HepG2 (cell line): ENCODE results near the gene CA9. TPM values are rescaled to one million over a fixed set of nuclear protein-coding genes. Genes with fewer than 3 reads are reported as not detected.
A peak's percentile ranks its signal among the peaks of the same experiment; 100 is the strongest.

Experiments
- CREM ChIP-seq, 2 experiments: sonication (generic) in 1 of 2; formaldehyde crosslinking in 1 of 2; IDR thresholded peaks; 2 replicates each; pipeline versions ENCODE4 v1.4.0 to v1.6.1; 2016 to 2020; ENCODE audit warnings: antibody characterized with exemption in 1 of 2, mild to moderate bottlenecking in 1 of 2, missing genetic modification reagents in 1 of 2
- GABPA ChIP-seq, 2 experiments: IDR thresholded peaks; 2 replicates each; pipeline ENCODE4 v1.6.1; 2011 to 2016; ENCODE audit warnings: low read depth in 2 of 2, low read length in 1 of 2, missing biosample characterization in 1 of 2, missing genetic modification characterization in 1 of 2
- HMGXB3 ChIP-seq: sonication (generic); formaldehyde crosslinking; IDR thresholded peaks from 2 replicates; pipeline ENCODE4 v1.4.0; 2020; ENCODE audit warnings: missing genetic modification reagents, borderline replicate concordance
- HNF4G ChIP-seq, 2 experiments: sonication (generic) in 1 of 2; formaldehyde crosslinking in 1 of 2; IDR thresholded peaks; 2 replicates each; pipeline versions ENCODE4 v1.4.0 to v1.6.1; 2011 to 2020; ENCODE audit warnings: borderline replicate concordance in 2 of 2, low read depth in 2 of 2, mild to moderate bottlenecking in 2 of 2, low read length in 1 of 2, missing genetic modification reagents in 1 of 2, moderate library complexity in 1 of 2
- PHF21A ChIP-seq: sonication (generic); formaldehyde crosslinking; IDR thresholded peaks from 2 replicates; pipeline ENCODE4 v1.5.0; 2020; ENCODE audit warnings: mild to moderate bottlenecking, missing genetic modification reagents
- SALL1 ChIP-seq: sonication (generic); formaldehyde crosslinking; IDR thresholded peaks from 2 replicates; pipeline ENCODE4 v1.8.0; 2022; ENCODE audit warnings: mild to moderate bottlenecking, missing genetic modification reagents
- SIX1 ChIP-seq: sonication (generic); formaldehyde crosslinking; IDR thresholded peaks from 2 replicates; pipeline ENCODE4 v1.4.0; 2020; ENCODE audit warnings: missing genetic modification reagents, borderline replicate concordance
- TRAFD1 ChIP-seq: sonication (generic); formaldehyde crosslinking; IDR thresholded peaks from 2 replicates; pipeline ENCODE4 v1.5.1; 2020; ENCODE audit warnings: missing genetic modification reagents, mild to moderate bottlenecking, borderline replicate concordance
- ZFP82 ChIP-seq: sonication (generic); formaldehyde crosslinking; IDR thresholded peaks from 2 replicates; pipeline ENCODE4 v1.5.1; 2020; ENCODE audit warnings: mild to moderate bottlenecking, missing genetic modification reagents, borderline replicate concordance
- ZNF12 ChIP-seq: sonication (generic); formaldehyde crosslinking; IDR thresholded peaks from 2 replicates; pipeline ENCODE4 v1.5.0; 2020; ENCODE audit warnings: missing genetic modification reagents
- ZNF510 ChIP-seq: sonication (generic); formaldehyde crosslinking; IDR thresholded peaks from 2 replicates; pipeline ENCODE4 v1.4.0; 2020; ENCODE audit warnings: low read depth, mild to moderate bottlenecking, missing genetic modification reagents
- ZNF513 ChIP-seq: sonication (generic); formaldehyde crosslinking; conservative IDR thresholded peaks from 2 replicates; pipeline ENCODE4 v1.5.0; 2020; ENCODE audit warnings: missing genetic modification reagents
- ZNF558 ChIP-seq: sonication (generic); formaldehyde crosslinking; IDR thresholded peaks from 2 replicates; pipeline ENCODE4 v1.9.0; 2022; ENCODE audit warnings: mild to moderate bottlenecking, missing genetic modification reagents, borderline replicate concordance
- ZNF639 ChIP-seq: conservative IDR thresholded peaks from 2 replicates; pipeline ENCODE4 v1.6.1; 2018; ENCODE audit warnings: missing genetic modification reagents
- ZNF644 ChIP-seq: IDR thresholded peaks from 2 replicates; pipeline ENCODE4 v1.6.1; 2016; ENCODE audit warnings: low read depth
- ZNF670 ChIP-seq: sonication (generic); formaldehyde crosslinking; IDR thresholded peaks from 2 replicates; pipeline ENCODE4 v1.8.0; 2022; ENCODE audit warnings: mild to moderate bottlenecking, missing genetic modification reagents, borderline replicate concordance
- polyA plus RNA-seq, 8 experiments: library from polyadenylated mRNA; depleted of rRNA in 3 of 8; stranded (reverse) in 7 of 8; unstranded in 1 of 8; fragments of >200 nt; fragmentation: Illumina TruSeq in 4 of 8; extraction: Trizol in 4 of 8; gene quantifications; 2 replicates each; pipeline versions ENCODE4 v1.2.1 to v1.2.3, GENCODE V29; 2011 to 2016; ENCODE audit warnings: low read depth in 4 of 8, missing spikeins in 1 of 8, mixed read lengths in 1 of 8; ENCODE audit not compliant: insufficient read depth in 1 of 8
- total RNA-seq, 5 experiments: library from RNA; depleted of rRNA; stranded (reverse); fragments of >200 nt; fragmentation: Illumina TruSeq; extraction: Trizol; gene quantifications; 2 replicates each; pipeline ENCODE4 v1.2.3, GENCODE V29; 2016; ENCODE audit warnings: low read depth in 1 of 5

CA9 gene
- total and polyA plus RNA-seq, 2 of the 13 experiments (the other 11 are each of a cell fraction or from before 2014, with no cell fraction given), result 0.13 to 152 TPM

- peak; percentile 97 for TF ChIP-seq SALL1 (CRISPR knock-in tag)
- TF ChIP-seq ZFP82 (CRISPR knock-in tag), result peak; percentile 87; the same call in 1 of the 2 replicates
- TF ChIP-seq ZNF639 (CRISPR knock-in tag), result peak; percentile 78; the same call in 1 of the 2 replicates
- 0 out of 2 replicates have a peak, but pooled peaks have one; percentile 4 for TF ChIP-seq ZNF12 (CRISPR knock-in tag)
- TF ChIP-seq SIX1 (CRISPR knock-in tag), result no peak; the same call in none of the 2 replicates
- peak; percentile 13; the same call in 1 of the 2 replicates for TF ChIP-seq ZNF644 (CRISPR knock-in tag)
- peak; percentile 90 for TF ChIP-seq HNF4G (IDR thresholded peaks at IDR 0.05; ENCODE audit: borderline replicate concordance, low read depth, low read length)
- peak; percentile 93 for TF ChIP-seq HNF4G (CRISPR knock-in tag; IDR thresholded peaks at IDR 0.05; ENCODE audit: borderline replicate concordance, low read depth)
- TF ChIP-seq ZNF558, result peak; percentile 95
- peak; percentile 98 for TF ChIP-seq ZNF670 (CRISPR knock-in tag)
- no peak for TF ChIP-seq GABPA (IDR thresholded peaks at IDR 0.05; ENCODE audit: low read depth, low read length)
- peak; percentile 78 for TF ChIP-seq GABPA (CRISPR knock-in tag; IDR thresholded peaks at IDR 0.05; ENCODE audit: low read depth)
- TF ChIP-seq ZNF513, result no peak; the same call in none of the 2 replicates
- TF ChIP-seq HMGXB3 (CRISPR knock-in tag), result peak; percentile 22; the same call in 1 of the 2 replicates
- peak; percentile 75 for TF ChIP-seq ZNF510 (CRISPR knock-in tag)
- peak; percentile 83 for TF ChIP-seq CREM (IDR thresholded peaks at IDR 0.05)
- peak; percentile 45 for TF ChIP-seq CREM (CRISPR knock-in tag; IDR thresholded peaks at IDR 0.05)
- no peak; the same call in 1 of the 2 replicates for TF ChIP-seq TRAFD1 (CRISPR knock-in tag)
- peak; percentile 94 for TF ChIP-seq PHF21A (CRISPR knock-in tag)
These were observed 16.1 kb upstream of the CA9 start, which contains the start of gene RMRP (continued) for GRCh38 chr9:35657546-35658136.
